ENCODE data around the gene RBM39.
"Not testable (repeated sequence)": the region's sequence is repeated elsewhere in the genome, so short reads cannot be mapped to it uniquely, and the experiment has no call there.

RBM39 gene

GRCh38 chr20:35741892-35742740 is at the start of gene RBM39:
Gene RBM39 (minus strand): TSS chr20:35742260. CDS start chr20:35740874, 1,386 bp downstream.
- DNase-seq: peak; percentile 99

- no peak for DNase-seq
Observed at GRCh38 chr20:35791821-35792220, 49.8 kb upstream of the RBM39 start.

- DNase-seq: no peak
Observed at GRCh38 chr20:35791097-35791496, 49.0 kb upstream of the RBM39 start.

GRCh38 chr20:35788796-35789195 is 46.7 kb upstream of the RBM39 start:
- DNase-seq: no peak

GRCh38 chr20:35785541-35785940 is 43.5 kb upstream of the RBM39 start:
- DNase-seq: not testable (repeated sequence)

- DNase-seq: not testable (repeated sequence)
Observed at GRCh38 chr20:35783811-35784210, 41.8 kb upstream of the RBM39 start.

GRCh38 chr20:35776513-35777101 is 34.5 kb upstream of the RBM39 start:
- no peak for DNase-seq

- DNase-seq: no peak
Observed at GRCh38 chr20:35774391-35774790, 32.3 kb upstream of the RBM39 start.

GRCh38 chr20:35773154-35773751 is 31.2 kb upstream of the RBM39 start:
- peak; percentile 19 for DNase-seq

GRCh38 chr20:35772563-35773058 is 30.6 kb upstream of the RBM39 start:
- DNase-seq: no peak

GRCh38 chr20:35771689-35772562 is 29.9 kb upstream of the RBM39 start, which contains the start of gene PHF20:
Gene PHF20 (plus strand): TSS chr20:35772015. CDS start chr20:35801523, 29,508 bp downstream.
- peak; percentile 100 for DNase-seq

- no peak for DNase-seq
Observed at GRCh38 chr20:35771367-35771688, 29.3 kb upstream of the RBM39 start.

- peak; percentile 18 for DNase-seq
Observed at GRCh38 chr20:35768731-35769664, 26.9 kb upstream of the RBM39 start.

GRCh38 chr20:35767683-35768481 is 25.8 kb upstream of the RBM39 start:
- peak; percentile 71 for DNase-seq

- no peak for DNase-seq
Observed at GRCh38 chr20:35766843-35767242, 24.8 kb upstream of the RBM39 start.

- DNase-seq: not testable (repeated sequence)
Observed at GRCh38 chr20:35764936-35765335, 22.9 kb upstream of the RBM39 start.

- DNase-seq: no peak
Observed at GRCh38 chr20:35762461-35762860, 20.4 kb upstream of the RBM39 start.

- DNase-seq: not testable (repeated sequence)
Observed at GRCh38 chr20:35761548-35761947, 19.5 kb upstream of the RBM39 start.

GRCh38 chr20:35757098-35757705 is 15.1 kb upstream of the RBM39 start:
- no peak for DNase-seq

GRCh38 chr20:35756404-35756803 is 14.3 kb upstream of the RBM39 start:
- no peak for DNase-seq

All from activated gamma-delta T cell treated with Interleukin-2 at 50 U/mL for 16 hours (primary cell).